GM19239 (cell line): ENCODE data around the gene ACKR4.
"Not testable (repeated sequence)": the region's sequence is repeated elsewhere in the genome, so short reads cannot be mapped to it uniquely, and the experiment has no call there.

Source experiments
- DNase-seq: peaks from one replicate; pipeline ENCODE4 v3.0.0; 2011; ENCODE audit warnings: low spot score; ENCODE audit not compliant: insufficient read length
- FAIRE-seq: peaks from 2 replicates; lab custom pipeline; 2011; peaks lifted over from hg19 to GRCh38; lab: Jason Lieb, UNC

Gene ACKR4

DNA sequence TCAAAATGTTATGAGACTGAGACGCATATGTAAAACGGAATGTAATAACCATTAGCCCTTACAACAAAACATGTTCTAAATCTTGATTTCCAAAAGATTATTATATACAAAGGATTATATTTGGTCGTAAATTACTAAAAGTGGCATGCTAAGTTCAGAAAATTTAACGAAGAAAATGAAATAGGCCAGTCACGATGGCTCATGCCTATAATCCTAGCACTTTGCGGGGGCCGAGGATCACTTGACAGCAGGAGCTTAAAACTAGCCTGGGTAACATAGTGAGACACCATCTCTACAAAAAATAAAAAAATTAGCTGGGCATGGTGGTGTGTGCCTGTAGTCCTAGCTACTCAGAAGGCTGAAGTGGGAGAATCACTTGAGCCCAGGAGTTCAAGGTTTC lies 33.5 kb downstream of the ACKR4 start:
- no peak for FAIRE-seq
- no peak for DNase-seq

DNA sequence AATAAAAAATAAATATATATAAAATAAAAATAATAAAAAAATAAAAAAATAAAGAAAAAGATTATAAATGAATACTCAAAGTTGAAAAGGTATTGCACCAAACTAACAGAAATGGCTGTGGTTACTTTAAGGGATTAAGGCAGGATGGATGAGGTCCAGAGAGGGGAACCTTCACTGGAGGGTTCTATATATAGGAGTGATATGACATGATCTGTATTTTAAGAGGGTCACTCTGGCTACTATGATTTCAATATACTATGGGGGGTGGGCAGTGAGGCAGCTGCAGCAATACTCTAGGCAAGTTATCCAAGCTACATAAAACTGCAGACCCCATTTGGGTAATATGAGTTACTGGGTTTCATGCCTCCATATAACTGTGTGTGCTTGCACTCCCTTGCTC lies 38.0 kb downstream of the ACKR4 start:
- FAIRE-seq (no peak), DNase-seq (no peak)

DNA sequence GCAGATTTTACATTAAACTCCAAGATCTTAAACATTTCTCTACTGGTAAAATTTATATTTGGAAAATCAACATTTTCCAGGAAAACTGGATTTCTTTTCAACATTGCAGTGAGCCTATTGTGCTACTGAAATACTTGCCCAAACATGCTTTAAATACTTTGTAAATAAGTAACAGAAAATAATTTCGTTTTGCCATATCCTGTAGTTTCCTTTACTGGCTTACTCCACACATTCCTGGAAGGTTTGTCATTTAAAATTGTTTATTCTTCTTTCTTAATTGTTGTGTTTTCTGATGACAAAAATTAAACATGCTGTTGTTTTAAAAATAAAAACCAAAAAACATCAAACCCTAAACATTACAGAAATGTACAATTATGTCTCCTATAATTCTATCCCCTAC lies 40.5 kb downstream of the ACKR4 start:
- DNase-seq (no peak), FAIRE-seq (peak; percentile 37)

GRCh38 chr3:132638706-132639105 lies 41.6 kb downstream of the ACKR4 start:
- DNase-seq, result no peak
- no peak for FAIRE-seq

- FAIRE-seq, DNase-seq: not testable (repeated sequence)
Measured at GRCh38 chr3:132641427-132641826, 44.4 kb downstream of the ACKR4 start.

DNA sequence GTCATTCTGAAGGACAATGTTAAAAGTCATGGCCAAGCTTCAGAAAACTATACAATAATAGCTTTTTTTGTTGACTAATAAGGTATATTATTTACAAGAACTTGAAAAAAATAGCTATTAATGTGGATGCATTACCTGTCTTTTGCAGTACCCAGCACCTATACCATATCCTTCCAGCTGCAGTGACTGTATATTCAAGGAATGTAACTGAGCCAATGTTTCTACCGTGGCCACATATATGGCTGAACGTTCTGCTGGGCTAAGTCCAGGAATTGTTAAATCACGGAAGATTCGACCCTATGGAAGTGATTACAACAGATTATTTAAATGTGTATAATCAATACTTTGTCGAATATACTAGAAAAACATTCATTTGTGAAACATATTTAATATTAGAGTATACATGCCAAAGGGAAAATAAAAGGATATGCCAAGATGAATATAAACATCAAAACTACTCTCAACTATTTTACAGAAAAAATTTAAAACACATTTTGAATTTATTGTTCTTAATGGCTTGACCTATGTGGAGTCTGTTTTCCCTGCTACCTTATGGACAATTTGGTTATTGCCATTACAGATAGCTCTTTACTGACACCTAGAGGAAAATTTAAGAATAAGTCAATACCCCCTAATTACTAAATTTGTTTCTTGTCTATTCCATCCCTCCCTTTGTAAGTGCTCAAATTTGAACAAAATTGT lies 44.9 kb downstream of the ACKR4 start:
- FAIRE-seq (peak; percentile 74), DNase-seq (peak; percentile 16)

GRCh38 chr3:132642539-132642847 lies 45.4 kb downstream of the ACKR4 start:
- no peak for FAIRE-seq
- no peak for DNase-seq

DNA sequence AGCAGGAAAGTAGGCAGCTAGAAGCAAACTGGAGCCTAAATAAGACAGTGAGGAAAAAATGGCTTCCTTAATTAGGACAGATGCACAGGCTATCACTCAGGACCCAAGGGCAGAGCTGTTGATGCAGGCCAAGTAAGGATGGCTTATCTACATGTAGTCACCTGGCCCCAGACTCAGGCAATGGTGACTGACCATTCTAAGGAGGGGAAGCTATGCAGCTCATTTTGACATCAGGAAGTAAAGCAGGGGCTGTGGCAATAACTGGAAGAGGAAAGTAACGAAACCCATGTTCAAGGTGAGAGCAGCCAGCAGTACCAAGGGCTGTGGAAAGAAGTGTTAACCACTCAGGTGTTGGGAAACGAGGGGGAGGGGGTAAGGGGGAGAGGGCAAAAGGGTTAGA lies 46.3 kb downstream of the ACKR4 start:
- FAIRE-seq (no peak), DNase-seq (no peak)

DNA sequence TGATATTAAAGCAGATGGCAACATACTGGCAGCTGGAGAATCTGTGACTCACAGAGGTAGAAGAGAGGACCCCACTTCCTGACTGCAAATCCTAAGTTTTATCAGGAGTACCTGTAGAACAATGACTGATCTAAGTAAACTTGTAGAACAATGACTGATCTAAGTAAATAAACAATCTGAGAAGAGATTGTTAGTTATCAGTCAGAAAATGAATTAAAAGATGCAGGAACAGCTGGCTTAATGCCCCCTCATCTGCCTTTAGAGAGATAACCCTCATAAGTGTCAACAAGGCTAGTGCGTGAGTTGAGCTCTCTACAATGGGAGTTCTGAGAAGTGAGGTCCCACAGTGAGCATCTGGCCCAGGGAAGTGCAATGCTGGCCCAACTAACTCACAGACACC lies 48.0 kb downstream of the ACKR4 start:
- FAIRE-seq, result no peak
- DNase-seq, result no peak

GRCh38 chr3:132650153-132650552 lies 53.1 kb downstream of the ACKR4 start:
- DNase-seq (no peak), FAIRE-seq (no peak)
